GM19035 (cell line): Measurements from ENCODE around the gene FAM171A1.
A peak's percentile ranks its signal among the peaks of the same experiment; 100 is the strongest.
"Not testable (repeated sequence)": the region's sequence is repeated elsewhere in the genome, so short reads cannot be mapped to it uniquely, and the experiment has no call there.

Source experiments
- ATAC-seq: cut with Tn5 transposase; IDR thresholded peaks from one replicate; pipeline ENCODE4 v1.9.1; 2021; ENCODE audit not compliant: unreplicated experiment

FAM171A1 gene

GRCh38 chr10:15214237-15214636 is 156.9 kb downstream of the FAM171A1 start:
- ATAC-seq = no peak

- no peak for ATAC-seq
Observed at GRCh38 chr10:15213461-15213861, 157.6 kb downstream of the FAM171A1 start.

- no peak for ATAC-seq
Observed at GRCh38 chr10:15211464-15211979, 159.6 kb downstream of the FAM171A1 start.

- ATAC-seq = no peak
Observed at GRCh38 chr10:15210521-15210920, 160.6 kb downstream of the FAM171A1 start.

GRCh38 chr10:15209827-15210509 is 161.1 kb downstream of the FAM171A1 start:
- peak; percentile 72 for ATAC-seq

- no peak for ATAC-seq
Observed at GRCh38 chr10:15208221-15208620, 162.9 kb downstream of the FAM171A1 start.

- ATAC-seq = not testable (repeated sequence)
Observed at GRCh38 chr10:15207410-15207809, 163.7 kb downstream of the FAM171A1 start.

- ATAC-seq = no peak
Observed at GRCh38 chr10:15202639-15203038, 168.4 kb downstream of the FAM171A1 start.

- not testable (repeated sequence) for ATAC-seq
Observed at GRCh38 chr10:15202301-15202621, 168.8 kb downstream of the FAM171A1 start.

- ATAC-seq = no peak
Observed at GRCh38 chr10:15201589-15202300, 169.3 kb downstream of the FAM171A1 start.

- no peak for ATAC-seq
Observed at GRCh38 chr10:15200626-15201025, 170.5 kb downstream of the FAM171A1 start.

- ATAC-seq = no peak
Observed at GRCh38 chr10:15197911-15198310, 173.2 kb downstream of the FAM171A1 start.

- no peak for ATAC-seq
Observed at GRCh38 chr10:15197276-15197675, 173.8 kb downstream of the FAM171A1 start.

GRCh38 chr10:15196021-15196834 is 174.9 kb downstream of the FAM171A1 start:
- ATAC-seq = no peak

GRCh38 chr10:15189133-15189885 is 181.8 kb downstream of the FAM171A1 start:
- ATAC-seq = no peak

GRCh38 chr10:15188603-15189002 is 182.5 kb downstream of the FAM171A1 start:
- ATAC-seq = no peak

GRCh38 chr10:15183689-15184481 is 187.2 kb downstream of the FAM171A1 start:
- ATAC-seq = no peak

GRCh38 chr10:15182540-15183207 is 188.4 kb downstream of the FAM171A1 start:
- ATAC-seq = no peak

GRCh38 chr10:15181576-15182156 is 189.4 kb downstream of the FAM171A1 start:
- no peak for ATAC-seq
